ENCODE data around the gene SKI. TPM values are rescaled to one million over a fixed set of nuclear protein-coding genes. Genes with fewer than 3 reads are reported as not detected.

Gene SKI
- total and polyA plus RNA-seq, 2 donors (not counting 1 experiment from before 2014, with no cell fraction given), result 14.9 to 74.9 TPM

DNA sequence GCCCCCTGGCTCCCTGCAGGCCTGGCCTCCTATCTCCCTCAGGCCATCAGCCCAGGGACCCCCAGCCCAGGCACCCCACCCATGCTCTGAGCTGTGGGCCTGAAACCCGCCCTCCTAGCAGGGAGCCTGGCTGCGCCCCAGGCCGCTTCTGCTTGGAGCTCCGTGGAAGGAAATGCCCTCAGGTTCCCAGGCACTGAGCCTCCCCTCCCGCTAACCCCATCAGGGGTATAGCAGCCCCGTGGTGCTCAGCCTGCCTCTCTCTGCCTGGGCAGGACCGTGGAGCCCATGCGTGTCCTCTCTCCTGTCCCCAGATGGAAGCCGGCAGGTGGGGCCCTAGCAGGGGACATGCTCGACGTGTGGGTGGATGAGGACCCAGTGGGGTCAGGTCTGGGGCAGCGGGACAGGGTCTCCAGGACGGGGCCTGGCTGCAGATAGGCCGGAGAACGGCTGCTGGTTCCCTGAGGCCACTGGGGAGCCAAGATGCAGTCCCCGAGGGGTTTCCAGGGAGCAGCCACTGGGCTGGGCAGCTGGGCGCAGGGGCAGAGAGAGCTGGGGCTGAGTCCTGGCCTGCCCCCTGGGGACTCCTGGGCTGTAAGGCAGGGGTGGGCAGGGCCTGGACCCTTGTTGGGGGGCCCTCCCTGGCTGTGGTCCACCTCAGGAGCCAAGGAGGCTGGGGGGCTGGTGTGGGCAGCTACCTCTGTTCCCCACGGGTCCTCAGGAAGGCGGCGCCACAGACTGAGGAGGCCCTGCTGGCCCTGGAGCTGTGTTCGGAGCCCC lies 87.7 kb downstream of the SKI start:
- TF ChIP-seq, protein P1, sequence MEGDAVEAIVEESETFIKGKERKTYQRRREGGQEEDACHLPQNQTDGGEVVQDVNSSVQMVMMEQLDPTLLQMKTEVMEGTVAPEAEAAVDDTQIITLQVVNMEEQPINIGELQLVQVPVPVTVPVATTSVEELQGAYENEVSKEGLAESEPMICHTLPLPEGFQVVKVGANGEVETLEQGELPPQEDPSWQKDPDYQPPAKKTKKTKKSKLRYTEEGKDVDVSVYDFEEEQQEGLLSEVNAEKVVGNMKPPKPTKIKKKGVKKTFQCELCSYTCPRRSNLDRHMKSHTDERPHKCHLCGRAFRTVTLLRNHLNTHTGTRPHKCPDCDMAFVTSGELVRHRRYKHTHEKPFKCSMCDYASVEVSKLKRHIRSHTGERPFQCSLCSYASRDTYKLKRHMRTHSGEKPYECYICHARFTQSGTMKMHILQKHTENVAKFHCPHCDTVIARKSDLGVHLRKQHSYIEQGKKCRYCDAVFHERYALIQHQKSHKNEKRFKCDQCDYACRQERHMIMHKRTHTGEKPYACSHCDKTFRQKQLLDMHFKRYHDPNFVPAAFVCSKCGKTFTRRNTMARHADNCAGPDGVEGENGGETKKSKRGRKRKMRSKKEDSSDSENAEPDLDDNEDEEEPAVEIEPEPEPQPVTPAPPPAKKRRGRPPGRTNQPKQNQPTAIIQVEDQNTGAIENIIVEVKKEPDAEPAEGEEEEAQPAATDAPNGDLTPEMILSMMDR (IDR thresholded peaks at IDR 0.05), result no peak
- no peak for TF ChIP-seq EZH2 (IDR thresholded peaks at IDR 0.05; ENCODE audit: borderline replicate concordance, insufficient read depth, low read depth, low read length, poor library complexity, severe bottlenecking)
- peak overlapping the region; percentile 88 for H2AFZ ChIP-seq (ENCODE audit: insufficient read depth, low read depth, low read length, poor library complexity, severe bottlenecking)

More for the DNA sequence above, 87.7 kb downstream of the SKI start:
- ChIA-PET POLR2A (interaction anchor here (0.6 to 2.9 kb wide), 9 partner anchors 14 to 231 kb away, joined by 3 to 25 read pairs (median 5); partner anchors contain the start of gene FAAP20), CTCF (interaction anchor here (1.0 to 4.5 kb wide), 10 partner anchors 13 to 120 kb away, joined by 3 to 27 read pairs (median 10); partner anchors contain the start of gene FAAP20)
- Histone ChIP-seq H3K9me3 (ENCODE audit: control extremely low read depth in 1 of 3, control insufficient read depth in 2 of 3, insufficient read depth in 1 of 3, low read length in 2 of 3) (no peaks in the 10 kb centered on the region), H3K27me3 (replicated peaks in 1 of 4; ENCODE audit: control extremely low read depth in 1 of 4, control insufficient read depth in 3 of 4, insufficient read depth in 4 of 4, low read length in 3 of 4) (peaks cover 0 to 4% (median 0%) of the 10 kb centered on the region in 4 experiments), H3K4me1 (ENCODE audit: control insufficient read depth in 2 of 2, insufficient read depth in 2 of 2, low read length in 2 of 2) (peaks cover 44 to 53% of the 10 kb centered on the region in 2 donors), H3K4me2 (replicated peaks; ENCODE audit: low read depth, low read length, poor library complexity, severe bottlenecking) (peak overlapping the region; percentile 98), H4K20me1 (ENCODE audit: control insufficient read depth, insufficient read depth, low read length, poor library complexity, severe bottlenecking) (no peaks in the 10 kb centered on the region), H3K79me2 (ENCODE audit: control insufficient read depth, insufficient read depth, low read length) (no peaks in the 10 kb centered on the region), H3K27ac (ENCODE audit: low read length in 2 of 2) (peak overlapping the region; percentile 84 to 91), H3K36me3 (replicated peaks in 1 of 2; ENCODE audit: control extremely low read depth in 1 of 2, control insufficient read depth in 1 of 2, extremely low read depth in 1 of 2, insufficient read depth in 2 of 2, low read length in 1 of 2) (no peaks in the 10 kb centered on the region), H3K4me3 (ENCODE audit: control extremely low read depth in 1 of 5, extremely low read depth in 1 of 5, insufficient read depth in 1 of 5, low read depth in 2 of 5, low read length in 4 of 5) (peak overlapping the region in 4 of 5 experiments; percentile 51 to 71 (median 59)), H3K9ac (ENCODE audit: low read length) (peak overlapping the region; percentile 73)
- peak overlapping the region; percentile 69 for H3K4me3 Mint-ChIP-seq
- H3K27me3 Mint-ChIP-seq, result no peaks in the 10 kb centered on the region
- H3K9me3 Mint-ChIP-seq (ENCODE audit: insufficient read depth), result no peaks in the 10 kb centered on the region
- 69% methylated on average over 16 of the region's 21 CpGs for WGBS (ENCODE audit: insufficient coverage)
- ATAC-seq (ENCODE audit: low read depth), result no peak
- intact Hi-C loops (cut with micrococcal nuclease), result loop anchor here (2.0 kb wide), 1 partner anchor 25 kb away; no protein-coding TSS in a partner anchor
- no peak for DNase-seq
- H3K27ac Mint-ChIP-seq, result peak overlapping the region; percentile 77
- H3K4me1 Mint-ChIP-seq, result peaks cover 32% of the 10 kb centered on the region

Measured in B cell (primary cell).